H1 (cell line): ENCODE measurements around the gene EPN2. TPM values are rescaled to one million over a fixed set of nuclear protein-coding genes. Genes with fewer than 3 reads are reported as not detected.
A peak's percentile ranks its signal among the peaks of the same experiment; 100 is the strongest.

Experiments used
- CTCF ChIA-PET: fragments of 300-600 bp; sonication (Branson Sonifier 250); formaldehyde crosslinking; loops from one replicate; lab custom pipeline; 2021; ENCODE audit not compliant: partially characterized antibody; lab: Charles Lee
- POLR2A ChIA-PET: fragments of 300-600 bp; sonication (Branson Sonifier 250); formaldehyde crosslinking; loops from one replicate; lab custom pipeline; 2021; ENCODE audit warnings: inconsistent platforms; ENCODE audit not compliant: partially characterized antibody; lab: Charles Lee
- DNase-seq, 2 experiments: peaks; one replicate each; pipeline versions ENCODE4 v3.0.0 to v3.0.0-alpha.2; 2010 to 2022; ENCODE audit warnings: low spot score in 2 of 2, low read depth in 1 of 2, mixed read lengths in 1 of 2
- FAIRE-seq: peaks from 2 replicates; lab custom pipeline; 2011; peaks lifted over from hg19 to GRCh38; lab: Jason Lieb, UNC
- H2AFZ ChIP-seq: 2 replicates; pipeline ENCODE4 v1.8.1; 2012; ENCODE audit warnings: low read length, inconsistent platforms
- H2AK5ac ChIP-seq: 2 replicates; pipeline ENCODE4 v1.6.1; 2013; ENCODE audit warnings: low read depth, low read length
- H2BK120ac ChIP-seq: replicated peaks from 2 replicates; pipeline ENCODE3; 2013; ENCODE audit warnings: low read depth, low read length, inconsistent platforms
- H2BK12ac ChIP-seq: 2 replicates; pipeline ENCODE4 v1.6.1; 2013; ENCODE audit warnings: low read depth, low read length
- H2BK15ac ChIP-seq: 2 replicates; pipeline ENCODE4 v1.6.1; 2013; ENCODE audit warnings: low read length
- H2BK20ac ChIP-seq: 2 replicates; pipeline ENCODE4 v1.6.1; 2013; ENCODE audit warnings: low read length
- H2BK5ac ChIP-seq: 2 replicates; pipeline ENCODE4 v1.6.1; 2013; ENCODE audit warnings: low read depth, low read length
- H3K14ac ChIP-seq: 2 replicates; pipeline ENCODE4 v1.6.1; 2013; ENCODE audit warnings: inconsistent platforms; ENCODE audit not compliant: insufficient read length
- H3K18ac ChIP-seq: 2 replicates; pipeline ENCODE4 v1.6.1; 2013; ENCODE audit warnings: low read length; ENCODE audit errors: extremely low read depth
- H3K23ac ChIP-seq: 2 replicates; pipeline ENCODE4 v1.6.1; 2013; ENCODE audit warnings: inconsistent platforms; ENCODE audit not compliant: insufficient read length
- H3K23me2 ChIP-seq: 2 replicates; pipeline ENCODE4 v1.6.1; 2013; ENCODE audit warnings: low read depth, low read length
- H3K27ac ChIP-seq: 2 replicates; pipeline ENCODE4 v1.6.1; 2011; ENCODE audit warnings: low read depth, low read length, inconsistent platforms
- H3K27me3 ChIP-seq, 4 experiments: replicated peaks in 1 of 4; 1 replicate in 1 of 4; 2 replicates in 3 of 4; pipeline versions ENCODE4 v1.6.1 to v1.8.1; 2011 to 2013; ENCODE audit warnings: low read length in 3 of 4, mild to moderate bottlenecking in 3 of 4, inconsistent platforms in 2 of 4, mixed read lengths in 2 of 4, moderate library complexity in 1 of 4; ENCODE audit not compliant: control insufficient read depth in 3 of 4, insufficient read depth in 3 of 4; ENCODE audit errors: extremely low read depth in 1 of 4
- H3K36me3 ChIP-seq, 4 experiments: 2 replicates each; pipeline versions ENCODE4 v1.6.1 to v1.8.1; 2011 to 2013; ENCODE audit warnings: mild to moderate bottlenecking in 4 of 4, low read length in 3 of 4, moderate library complexity in 2 of 4, control low read depth in 1 of 4, inconsistent platforms in 1 of 4; ENCODE audit not compliant: insufficient read depth in 4 of 4, control insufficient read depth in 2 of 4
- H3K4ac ChIP-seq: replicated peaks from 2 replicates; pipeline ENCODE3; 2013; ENCODE audit warnings: low read length, low read depth, mixed read lengths, inconsistent platforms; ENCODE audit not compliant: insufficient read length
- H3K4me1 ChIP-seq, 4 experiments: replicated peaks in 1 of 4; 1 replicate in 1 of 4; 2 replicates in 3 of 4; pipeline versions ENCODE4 v1.6.1 to v1.8.1; 2011 to 2013; ENCODE audit warnings: low read length in 3 of 4, inconsistent platforms in 2 of 4, mixed read lengths in 1 of 4; ENCODE audit not compliant: insufficient read depth in 4 of 4, control insufficient read depth in 3 of 4
- H3K4me2 ChIP-seq, 2 experiments: 2 replicates each; pipeline versions ENCODE4 v1.6.1 to v1.8.1; 2011 to 2013; ENCODE audit warnings: low read depth in 2 of 2, low read length in 2 of 2, control low read depth in 1 of 2, inconsistent platforms in 1 of 2, mild to moderate bottlenecking in 1 of 2; ENCODE audit not compliant: insufficient read depth in 1 of 2
- H3K4me3 ChIP-seq, 4 experiments: fragments of 200-600, 300-600 bp in 1 of 4; sonication (generic), shearing (Covaris generic), sonication (Bioruptor Twin) in 1 of 4; 2 replicates each; pipeline versions ENCODE4 v1.5.1 to v1.8.1; 2011 to 2016; ENCODE audit warnings: low read length in 4 of 4, low read depth in 3 of 4, control low read depth in 2 of 4, inconsistent platforms in 2 of 4, mild to moderate bottlenecking in 2 of 4, mixed read lengths in 1 of 4, moderate library complexity in 1 of 4; ENCODE audit not compliant: insufficient read depth in 2 of 4; ENCODE audit errors: extremely low read depth in 1 of 4
- H3K56ac ChIP-seq: replicated peaks from 2 replicates; pipeline ENCODE3; 2013; ENCODE audit warnings: low read depth, mild to moderate bottlenecking, mixed read lengths, low read length, inconsistent platforms; ENCODE audit not compliant: insufficient read length
- H3K79me1 ChIP-seq: 2 replicates; pipeline ENCODE4 v1.6.1; 2013; ENCODE audit warnings: low read depth, low read length, control low read depth
- H3K79me2 ChIP-seq, 2 experiments: 2 replicates each; pipeline versions ENCODE4 v1.6.1 to v1.8.1; 2012 to 2013; ENCODE audit warnings: low read length in 2 of 2, mild to moderate bottlenecking in 2 of 2, inconsistent platforms in 1 of 2; ENCODE audit not compliant: insufficient read depth in 2 of 2, control insufficient read depth in 1 of 2
- H3K9ac ChIP-seq, 4 experiments: replicated peaks in 1 of 4; 1 replicate in 1 of 4; 2 replicates in 3 of 4; pipeline versions ENCODE4 v1.6.1 to v1.8.1; 2011 to 2013; ENCODE audit warnings: low read depth in 3 of 4, low read length in 3 of 4, control low read depth in 2 of 4, mild to moderate bottlenecking in 2 of 4, moderate library complexity in 2 of 4, inconsistent platforms in 1 of 4; ENCODE audit errors: extremely low read depth in 1 of 4
- H3K9me3 ChIP-seq, 2 experiments: 2 replicates each; pipeline versions ENCODE4 v1.6.1 to v1.8.1; 2012 to 2013; ENCODE audit warnings: mild to moderate bottlenecking in 2 of 2, moderate library complexity in 2 of 2, control low read depth in 1 of 2, inconsistent platforms in 1 of 2, low read depth in 1 of 2, low read length in 1 of 2, mixed read lengths in 1 of 2; ENCODE audit not compliant: insufficient read depth in 2 of 2
- H4K20me1 ChIP-seq, 2 experiments: replicated peaks in 1 of 2; 2 replicates each; pipeline versions ENCODE3 to v1.8.1; 2011 to 2013; ENCODE audit warnings: inconsistent platforms in 2 of 2, low read length in 2 of 2, mild to moderate bottlenecking in 1 of 2; ENCODE audit not compliant: insufficient read depth in 2 of 2, control insufficient read depth in 1 of 2
- H4K5ac ChIP-seq: 2 replicates; pipeline ENCODE4 v1.6.1; 2013; ENCODE audit warnings: low read length, low read depth, mixed read lengths, inconsistent platforms; ENCODE audit not compliant: insufficient read length
- H4K8ac ChIP-seq: 2 replicates; pipeline ENCODE4 v1.8.0; 2013; ENCODE audit warnings: mild to moderate bottlenecking, moderate library complexity, low read length, inconsistent platforms; ENCODE audit not compliant: insufficient read depth; ENCODE audit errors: extremely low read depth
- H4K91ac ChIP-seq: replicated peaks from 2 replicates; pipeline ENCODE3; 2013; ENCODE audit warnings: low read length, mixed read lengths, inconsistent platforms; ENCODE audit not compliant: insufficient read length
- ATF2 ChIP-seq: IDR thresholded peaks from 2 replicates; pipeline ENCODE4 v1.6.1; 2012; ENCODE audit warnings: low read length, inconsistent platforms
- EGR1 ChIP-seq: IDR thresholded peaks from 2 replicates; pipeline ENCODE4 v1.6.1; 2011; ENCODE audit warnings: low read depth, low read length, borderline replicate concordance
- HDAC2 ChIP-seq, 2 experiments: fragments of 300-600 bp in 1 of 2; sonication (generic) in 1 of 2; IDR thresholded peaks; 2 replicates each; pipeline ENCODE4 v1.6.1; 2011 to 2012; ENCODE audit warnings: low read depth in 2 of 2, low read length in 2 of 2, mild to moderate bottlenecking in 2 of 2, moderate library complexity in 2 of 2, borderline replicate concordance in 1 of 2, inconsistent platforms in 1 of 2
- HDAC6 ChIP-seq: IDR thresholded peaks from one replicate; pipeline ENCODE4 v1.7.1; 2012; ENCODE audit warnings: low read depth, mild to moderate bottlenecking, inconsistent platforms, low read length, moderate library complexity
- MAFK ChIP-seq: IDR thresholded peaks from 2 replicates; pipeline ENCODE4 v1.6.1; 2012; ENCODE audit warnings: low read depth, mild to moderate bottlenecking, improper control_type of control experiment, low read length
- MAX ChIP-seq: IDR thresholded peaks from 2 replicates; pipeline ENCODE4 v1.6.1; 2012; ENCODE audit warnings: inconsistent platforms
- SP1 ChIP-seq: IDR thresholded peaks from 2 replicates; pipeline ENCODE4 v1.6.1; 2011; ENCODE audit warnings: low read depth, low read length
- SRF ChIP-seq: IDR thresholded peaks from 2 replicates; pipeline ENCODE4 v1.6.1; 2011; ENCODE audit warnings: mild to moderate bottlenecking, low read depth, low read length, moderate library complexity
- YY1 ChIP-seq: IDR thresholded peaks from 2 replicates; pipeline ENCODE4 v1.6.1; 2011; ENCODE audit warnings: low read depth, mild to moderate bottlenecking, low read length
- WGBS, 2 experiments: shearing (Covaris generic) in 1 of 2; methylation state at CpG; one replicate each; pipeline versions ENCODE4 v1.1.6 to v1.1.7; 2013 to 2015; ENCODE audit warnings: low lambda C conversion rate in 2 of 2, mixed read lengths in 2 of 2, inconsistent platforms in 1 of 2, low coverage in 1 of 2, missing lambda C conversion rate in 1 of 2; ENCODE audit not compliant: insufficient replicate concordance in 2 of 2, insufficient coverage in 1 of 2, insufficient read length in 1 of 2; ENCODE audit errors: extremely low coverage in 1 of 2, missing lambda C conversion rate in 1 of 2; 5-methylcytosine and 5-hydroxymethylcytosine counted together
- polyA plus RNA-seq, 7 experiments: library from polyadenylated mRNA; depleted of rRNA in 3 of 7; stranded (reverse) in 5 of 7; unstranded in 2 of 7; fragments of >200 nt in 5 of 7; fragments of 200-250 nt in 2 of 7; gene quantifications; 1 replicate in 5 of 7; 2 replicates in 1 of 7; 4 replicates in 1 of 7; pipeline versions ENCODE4 v1.2.1 to v1.2.3, GENCODE V29; 2011 to 2013; ENCODE audit warnings: missing spikeins in 2 of 7, mixed read lengths in 2 of 7
- total RNA-seq: library from RNA; stranded (reverse); fragmentation: NEBNext Ultra II Directional; extraction: Animal tissue kit (Norgen Biotek cat#: 25700); gene quantifications from 2 replicates; pipeline ENCODE4 v1.2.1, GENCODE V29; 2021

Gene EPN2
- total and polyA plus RNA-seq, 2 of the 8 experiments (the other 6 are each of a cell fraction or from before 2014, with no cell fraction given): 28.7 to 55.8 TPM

- Histone ChIP-seq H2BK12ac (peak overlapping the region; percentile 65; the same call in 1 of the 2 replicates), H4K8ac (no peak overlapping the region), H2BK15ac (0 out of 2 replicates have a peak overlapping the region, but pooled peaks have one; percentile 12), H3K27me3 (no peaks in the 10 kb centered on the region), H3K4ac (no peak overlapping the region), H3K56ac (no peak overlapping the region), H2BK5ac (peak overlapping the region; percentile 61), H4K91ac (no peak overlapping the region), H3K4me2 (0 out of 4 replicates have a peak overlapping the region, but pooled peaks of 1 of the 2 experiments have one; percentile 15), H3K4me1 (peaks cover 3 to 32% (median 16%) of the 10 kb centered on the region in 4 experiments), H3K14ac (no peak overlapping the region), H3K4me3 (no peak overlapping the region), H3K9me3 (no peaks in the 10 kb centered on the region), H2AFZ (no peak overlapping the region), H4K20me1 (peaks cover 10 to 20% of the 10 kb centered on the region in 2 experiments), H4K5ac (no peak overlapping the region), H3K27ac (no peak overlapping the region), H2AK5ac (0 out of 2 replicates have a peak overlapping the region, but pooled peaks have one; percentile 77), H3K79me2 (peaks cover 0 to 36% of the 10 kb centered on the region in 2 experiments; a peak in 2 of 4 replicates), H2BK120ac (no peak overlapping the region), H3K23me2 (no peaks in the 10 kb centered on the region), H3K18ac (no peak overlapping the region), H3K79me1 (0 out of 2 replicates have a peak, but pooled peaks cover 8% of the 10 kb centered on the region), H2BK20ac (no peak overlapping the region), H3K9ac (no peak overlapping the region), H3K23ac (no peak overlapping the region), H3K36me3 (peaks cover 0 to 10% (median 3%) of the 10 kb centered on the region in 4 experiments; a peak in 2 of 8 replicates)
- WGBS, 2 experiments: 87% methylated on average over 2 of the region's 2 CpGs; no CpG with 5 or more reads in 1 of the 2 experiments
- POLR2A ChIA-PET: interaction anchor here (1.1 kb wide), 1 partner anchor 11 kb away, joined by 3 read pairs; no protein-coding TSS in a partner anchor
- no peak for FAIRE-seq
- CTCF ChIA-PET: interaction anchor here (0.7 to 1.0 kb wide), 3 partner anchors 14 to 66 kb away, joined by 3 read pairs; no protein-coding TSS in a partner anchor
- DNase-seq: no peak
- TF ChIP-seq SRF (no peak), EGR1 (no peak), MAX (no peak), YY1 (no peak), HDAC2 (IDR thresholded peaks at IDR 0.05; ENCODE audit: borderline replicate concordance in 1 of 2, low read depth in 2 of 2, low read length in 2 of 2) (no peak), HDAC6 (no peak), MAFK (no peak), SP1 (no peak), ATF2 (no peak)
These were observed 50.5 kb downstream of the EPN2 start for GRCh38 chr17:19287651-19288050.
